HG03457 (cell line): ENCODE data around the gene PRSS1.

Source experiments
- ATAC-seq: cut with Tn5 transposase; IDR thresholded peaks from one replicate; pipeline ENCODE4 v1.9.1; 2021; ENCODE audit warnings: moderate number of reproducible peaks; ENCODE audit not compliant: unreplicated experiment

The PRSS1 gene

DNA sequence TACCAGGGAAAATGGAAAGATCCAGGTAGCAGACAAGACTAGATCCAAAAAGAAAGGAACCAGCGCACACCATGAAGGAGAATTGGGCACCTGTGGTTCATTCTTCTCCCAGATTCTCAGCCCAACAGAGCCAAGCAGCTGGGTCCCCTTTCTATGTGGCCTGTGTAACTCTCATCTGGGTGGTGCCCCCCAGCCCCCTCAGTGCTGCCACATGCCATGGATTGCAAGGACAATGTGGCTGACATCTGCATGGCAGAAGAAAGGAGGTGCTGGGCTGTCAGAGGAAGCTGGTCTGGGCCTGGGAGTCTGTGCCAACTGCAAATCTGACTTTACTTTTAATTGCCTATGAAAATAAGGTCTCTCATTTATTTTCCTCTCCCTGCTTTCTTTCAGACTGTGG lies 42.9 kb downstream of the PRSS1 start:
- no peak for ATAC-seq

- no peak for ATAC-seq
These were observed 43.3 kb downstream of the PRSS1 start for GRCh38 chr7:142792593-142792992.

DNA sequence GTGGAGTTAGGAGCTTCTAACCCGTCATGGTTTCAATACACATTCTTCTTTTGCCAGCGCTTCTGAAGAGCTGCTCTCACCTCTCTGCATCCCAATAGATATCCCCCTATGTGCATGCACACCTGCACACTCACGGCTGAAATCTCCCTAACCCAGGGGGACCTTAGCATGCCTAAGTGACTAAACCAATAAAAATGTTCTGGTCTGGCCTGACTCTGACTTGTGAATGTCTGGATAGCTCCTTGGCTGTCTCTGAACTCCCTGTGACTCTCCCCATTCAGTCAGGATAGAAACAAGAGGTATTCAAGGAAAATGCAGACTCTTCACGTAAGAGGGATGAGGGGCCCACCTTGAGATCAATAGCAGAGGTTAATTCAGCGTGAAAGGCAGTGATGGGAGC lies 43.9 kb downstream of the PRSS1 start:
- ATAC-seq, result no peak

- no peak for ATAC-seq
These were observed 46.1 kb downstream of the PRSS1 start for GRCh38 chr7:142795339-142795863.

- no peak for ATAC-seq
These were observed 46.8 kb downstream of the PRSS1 start for GRCh38 chr7:142796001-142796500.

DNA sequence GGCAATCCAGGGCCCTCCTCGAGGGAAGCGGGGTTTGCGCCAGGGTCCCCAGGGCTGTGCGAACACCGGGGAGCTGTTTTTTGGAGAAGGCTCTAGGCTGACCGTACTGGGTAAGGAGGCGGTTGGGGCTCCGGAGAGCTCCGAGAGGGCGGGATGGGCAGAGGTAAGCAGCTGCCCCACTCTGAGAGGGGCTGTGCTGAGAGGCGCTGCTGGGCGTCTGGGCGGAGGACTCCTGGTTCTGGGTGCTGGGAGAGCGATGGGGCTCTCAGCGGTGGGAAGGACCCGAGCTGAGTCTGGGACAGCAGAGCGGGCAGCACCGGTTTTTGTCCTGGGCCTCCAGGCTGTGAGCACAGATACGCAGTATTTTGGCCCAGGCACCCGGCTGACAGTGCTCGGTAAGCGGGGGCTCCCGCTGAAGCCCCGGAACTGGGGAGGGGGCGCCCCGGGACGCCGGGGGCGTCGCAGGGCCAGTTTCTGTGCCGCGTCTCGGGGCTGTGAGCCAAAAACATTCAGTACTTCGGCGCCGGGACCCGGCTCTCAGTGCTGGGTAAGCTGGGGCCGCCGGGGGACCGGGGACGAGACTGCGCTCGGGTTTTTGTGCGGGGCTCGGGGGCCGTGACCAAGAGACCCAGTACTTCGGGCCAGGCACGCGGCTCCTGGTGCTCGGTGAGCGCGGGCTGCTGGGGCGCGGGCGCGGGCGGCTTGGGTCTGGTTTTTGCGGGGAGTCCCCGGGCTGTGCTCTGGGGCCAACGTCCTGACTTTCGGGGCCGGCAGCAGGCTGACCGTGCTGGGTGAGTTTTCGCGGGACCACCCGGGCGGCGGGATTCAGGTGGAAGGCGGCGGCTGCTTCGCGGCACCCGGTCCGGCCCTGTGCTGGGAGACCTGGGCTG lies 47.5 kb downstream of the PRSS1 start:
- no peak for ATAC-seq

DNA sequence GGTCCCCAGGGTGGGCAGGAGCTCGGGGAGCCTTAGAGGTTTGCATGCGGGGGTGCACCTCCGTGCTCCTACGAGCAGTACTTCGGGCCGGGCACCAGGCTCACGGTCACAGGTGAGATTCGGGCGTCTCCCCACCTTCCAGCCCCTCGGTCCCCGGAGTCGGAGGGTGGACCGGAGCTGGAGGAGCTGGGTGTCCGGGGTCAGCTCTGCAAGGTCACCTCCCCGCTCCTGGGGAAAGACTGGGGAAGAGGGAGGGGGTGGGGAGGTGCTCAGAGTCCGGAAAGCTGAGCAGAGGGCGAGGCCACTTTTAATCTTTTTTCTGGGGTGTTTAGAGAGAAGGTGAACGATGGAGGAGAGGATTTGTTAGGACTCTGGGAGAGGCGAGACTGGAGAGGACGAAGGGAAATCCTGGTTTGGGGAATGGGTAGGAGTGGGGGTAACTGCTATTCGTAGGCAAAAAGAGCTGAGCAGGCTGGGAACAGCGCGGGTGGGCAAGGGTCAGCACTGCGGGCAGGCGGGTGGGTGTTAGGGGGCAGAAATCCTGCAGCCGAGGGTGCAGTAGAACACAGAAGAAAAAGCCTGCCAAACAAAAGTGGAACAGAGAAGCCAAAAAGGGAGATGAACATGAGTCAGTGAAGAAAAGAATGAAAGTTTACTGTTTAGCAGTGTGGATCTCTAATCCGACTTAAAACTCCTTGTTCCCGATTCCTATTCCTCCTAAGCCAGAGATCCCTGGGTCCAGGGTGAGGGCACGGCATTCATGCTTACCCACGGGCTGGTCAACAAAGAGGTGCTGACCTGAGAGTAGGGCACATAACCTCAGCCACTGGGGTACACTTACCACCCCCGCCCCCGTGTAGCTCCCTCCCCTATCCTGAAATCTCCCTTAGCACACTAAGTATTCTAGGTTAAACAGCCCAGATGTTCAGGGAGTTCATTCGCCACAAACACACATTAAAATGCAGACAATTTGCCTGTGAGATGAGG lies 48.4 kb downstream of the PRSS1 start:
- no peak for ATAC-seq

DNA sequence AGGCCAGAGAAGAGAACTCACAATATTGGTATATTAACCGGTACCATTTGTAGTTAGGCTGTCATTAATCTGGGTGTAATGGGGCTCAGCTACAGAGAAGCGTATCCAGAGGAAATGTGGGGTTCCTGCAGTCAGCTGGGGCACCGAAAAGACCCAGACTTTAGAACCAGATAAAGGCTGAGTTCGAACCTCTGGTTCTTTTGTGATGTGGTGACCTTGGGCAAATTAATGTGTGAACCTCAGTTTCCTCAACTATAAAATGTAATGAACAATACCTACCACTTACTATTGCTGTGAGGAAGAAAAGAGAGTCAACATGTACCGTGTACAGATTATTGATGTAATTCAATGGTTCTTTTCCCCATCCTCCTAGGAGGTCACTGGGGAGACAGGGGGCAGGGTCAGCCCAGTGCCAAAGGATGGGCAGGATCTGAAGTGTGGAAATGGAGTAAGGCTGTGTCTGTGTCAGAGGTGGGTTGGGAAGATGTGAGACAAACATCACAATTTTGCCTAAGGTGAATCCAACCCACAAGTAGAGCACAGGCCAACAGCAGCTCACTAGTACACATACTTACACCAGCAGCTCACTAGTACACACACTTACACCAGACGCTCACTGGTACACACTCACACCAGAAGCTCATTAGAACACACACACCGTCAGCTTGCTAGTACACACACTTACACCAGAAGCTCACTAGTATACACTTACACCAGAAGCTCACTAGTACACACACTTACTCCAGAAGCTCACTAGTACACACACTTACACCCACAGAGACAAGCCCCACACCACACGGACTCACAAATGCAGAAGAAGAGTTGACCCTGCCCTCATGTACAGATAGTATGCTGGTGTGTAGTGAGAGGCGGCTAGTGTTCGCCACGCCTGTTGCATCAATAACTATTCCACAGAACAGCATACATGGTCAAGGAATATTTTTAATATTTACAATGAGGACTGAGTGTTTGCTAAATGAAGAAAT lies 49.5 kb downstream of the PRSS1 start:
- no peak for ATAC-seq

DNA sequence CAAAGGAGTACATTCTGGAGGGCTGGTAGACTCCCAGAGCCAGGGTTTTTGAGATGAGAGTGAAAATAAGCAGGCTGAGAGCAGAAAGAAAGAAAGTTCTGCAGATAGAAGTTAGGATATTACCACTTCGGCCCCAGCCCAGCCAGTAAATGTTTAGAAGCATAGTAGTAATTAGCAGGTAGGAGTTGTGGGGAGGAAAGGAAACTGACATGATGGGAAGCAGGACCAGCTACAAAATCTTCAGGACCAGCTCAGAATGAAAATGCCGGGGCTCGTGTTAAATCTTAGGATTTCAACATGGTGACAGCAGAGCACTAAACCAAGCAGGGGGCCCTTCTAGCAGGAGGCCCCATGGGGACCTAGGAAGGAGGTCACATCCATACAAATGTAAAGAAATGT lies 50.2 kb downstream of the PRSS1 start:
- ATAC-seq, result no peak

- no peak for ATAC-seq
These were observed 50.8 kb downstream of the PRSS1 start for GRCh38 chr7:142800088-142800487.

DNA sequence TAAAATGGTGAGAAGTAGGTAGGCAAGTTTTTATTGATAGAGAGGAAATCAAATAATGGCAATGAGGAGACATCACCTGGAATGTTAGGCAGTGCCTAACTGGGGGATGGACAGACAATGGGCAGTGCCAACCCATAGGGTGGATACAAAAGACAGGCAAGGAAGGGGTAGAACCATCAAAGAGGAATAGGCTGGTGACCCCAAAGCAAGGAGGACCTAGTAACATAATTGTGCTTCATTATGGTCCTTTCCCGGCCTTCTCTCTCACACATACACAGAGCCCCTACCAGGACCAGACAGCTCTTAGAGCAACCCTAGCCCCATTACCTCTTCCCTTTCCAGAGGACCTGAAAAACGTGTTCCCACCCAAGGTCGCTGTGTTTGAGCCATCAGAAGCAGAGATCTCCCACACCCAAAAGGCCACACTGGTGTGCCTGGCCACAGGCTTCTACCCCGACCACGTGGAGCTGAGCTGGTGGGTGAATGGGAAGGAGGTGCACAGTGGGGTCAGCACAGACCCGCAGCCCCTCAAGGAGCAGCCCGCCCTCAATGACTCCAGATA lies 51.5 kb downstream of the PRSS1 start:
- ATAC-seq, result no peak

- no peak for ATAC-seq
These were observed 52.5 kb downstream of the PRSS1 start for GRCh38 chr7:142801601-142802295.

- no peak for ATAC-seq
These were observed 53.0 kb downstream of the PRSS1 start for GRCh38 chr7:142802301-142802700.
